Islet of Langerhans (tissue), 1 donor: Measurements from ENCODE around the gene DNM1.
"Not testable (repeated sequence)": the region's sequence is repeated elsewhere in the genome, so short reads cannot be mapped to it uniquely, and the experiment has no call there.

Source experiments
- FAIRE-seq: peaks from one replicate; lab custom pipeline; 2011; peaks lifted over from hg19 to GRCh38; lab: Jason Lieb, UNC

The DNM1 gene

DNA sequence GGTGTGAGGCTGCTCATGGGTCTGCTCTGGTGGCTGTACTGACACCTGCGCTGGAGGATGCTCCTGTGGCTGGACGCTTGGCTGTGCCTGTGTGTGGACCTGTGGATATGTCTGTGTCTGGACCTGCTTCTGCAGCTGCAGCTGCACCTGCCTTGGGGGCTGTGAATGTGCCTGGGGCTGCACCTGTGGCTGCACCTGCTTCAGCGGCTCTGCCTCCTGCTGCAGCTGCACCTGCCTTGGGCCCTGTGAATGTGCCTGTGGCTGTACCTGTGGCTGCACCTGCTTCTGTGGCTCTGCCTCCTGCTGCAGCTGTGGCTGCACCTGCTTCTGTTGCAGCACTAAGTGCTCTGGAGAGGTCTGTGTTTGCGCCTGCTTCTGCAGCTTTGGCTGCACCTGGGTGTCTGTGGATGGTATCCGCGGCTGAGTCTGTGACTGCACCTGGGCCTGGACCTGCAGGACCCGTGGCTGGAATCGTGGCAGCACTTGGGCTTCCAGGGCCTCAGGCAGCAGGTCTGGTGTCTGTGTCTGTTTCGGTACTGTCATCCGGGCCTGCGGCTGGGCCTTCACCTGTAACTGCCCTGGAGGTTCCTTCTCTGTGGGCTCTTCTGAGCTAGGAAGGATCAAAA lies 24.3 kb upstream of the DNM1 start:
- FAIRE-seq, result no peak

DNA sequence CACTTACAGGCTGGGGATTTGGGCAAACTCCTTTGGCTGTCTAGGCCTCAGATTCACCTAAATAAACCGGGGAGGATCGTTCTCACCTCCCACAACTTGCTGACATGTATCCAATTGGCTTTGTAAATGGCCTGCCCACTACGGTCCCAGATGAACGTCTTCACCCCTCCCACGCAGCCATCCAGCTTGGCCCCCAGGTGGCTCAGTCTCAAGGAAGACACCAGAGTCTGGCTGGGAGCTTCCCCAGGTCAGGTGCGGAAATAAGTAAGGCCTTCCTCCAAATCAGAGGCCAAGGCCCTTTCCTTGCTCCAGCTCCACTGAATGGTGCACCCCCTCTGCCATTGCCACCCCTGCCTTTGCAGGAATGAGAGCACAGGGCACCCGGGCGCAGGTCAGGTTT lies 23.2 kb upstream of the DNM1 start:
- FAIRE-seq, result no peak

DNA sequence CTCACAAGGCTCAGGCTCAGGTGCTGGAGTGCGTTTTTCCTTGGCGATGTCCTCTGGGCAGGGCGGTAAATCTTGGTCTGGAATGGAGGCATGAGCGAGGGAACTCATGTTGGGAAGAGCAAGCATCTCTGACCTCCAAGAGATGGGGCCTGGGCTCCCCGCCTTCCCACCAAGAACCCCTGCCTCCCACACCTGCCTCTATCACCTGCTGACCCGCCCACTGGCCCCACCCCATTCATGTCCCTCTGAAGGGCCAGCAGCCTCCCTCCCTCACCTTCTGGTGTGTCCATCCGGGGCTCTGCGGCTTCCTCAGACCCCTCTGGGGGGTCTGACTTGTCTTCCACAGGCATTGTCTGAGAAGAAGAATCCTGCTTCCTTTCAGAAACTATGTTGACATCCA lies 22.7 kb upstream of the DNM1 start:
- FAIRE-seq, result no peak

DNA sequence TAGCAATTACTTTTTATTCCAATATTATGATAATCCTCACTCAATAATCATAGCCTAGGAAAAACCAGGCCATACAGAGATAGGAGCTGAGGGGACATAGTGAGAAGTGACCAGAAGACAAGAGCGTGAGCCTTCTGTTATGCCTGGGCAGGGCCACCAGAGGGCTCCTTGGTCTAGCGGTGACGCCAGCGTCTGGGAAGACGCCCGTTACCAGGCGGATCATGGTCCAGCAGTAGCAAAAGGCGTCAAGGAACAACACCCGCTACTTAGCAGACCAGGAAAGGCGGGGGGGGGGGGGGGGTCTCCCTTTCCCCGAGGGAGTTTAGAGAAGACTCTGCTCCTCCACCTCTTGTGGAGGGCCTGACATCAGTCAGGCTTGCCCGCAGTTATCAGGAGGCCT lies 21.7 kb upstream of the DNM1 start:
- not testable (repeated sequence) for FAIRE-seq

DNA sequence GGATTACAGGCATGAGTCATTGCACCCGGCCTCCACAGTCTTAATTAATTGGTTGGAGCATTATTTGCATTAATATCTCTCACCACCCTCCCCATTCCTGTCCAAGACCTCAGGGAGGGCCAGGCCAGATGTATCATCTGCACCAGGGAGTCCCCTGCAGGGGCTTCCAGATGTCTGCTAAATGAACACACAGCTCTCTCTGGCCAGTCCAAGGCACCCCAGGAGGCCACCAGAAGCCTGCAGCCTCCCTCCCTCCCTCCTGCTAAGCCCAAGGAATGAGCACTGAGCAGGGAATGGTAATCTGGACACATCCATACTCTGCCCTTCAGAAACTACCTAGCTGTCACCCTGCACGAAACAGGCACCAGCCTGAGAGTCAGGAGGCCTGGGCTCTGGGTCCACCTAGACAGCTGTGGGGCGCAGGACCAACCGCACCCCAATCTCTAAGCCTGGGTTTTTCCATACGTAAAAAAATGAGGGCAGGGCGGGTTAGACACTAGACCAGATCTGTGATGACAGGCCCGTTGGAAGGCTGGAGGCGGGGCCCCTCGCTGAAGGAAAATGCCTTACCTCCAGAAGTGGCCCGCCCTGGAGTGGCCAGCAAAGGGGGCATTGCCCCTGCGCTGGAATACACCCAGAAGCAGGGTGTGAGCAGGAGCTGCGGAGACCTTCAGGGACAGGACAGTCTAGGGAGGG lies 20.1 kb upstream of the DNM1 start:
- FAIRE-seq, result no peak

DNA sequence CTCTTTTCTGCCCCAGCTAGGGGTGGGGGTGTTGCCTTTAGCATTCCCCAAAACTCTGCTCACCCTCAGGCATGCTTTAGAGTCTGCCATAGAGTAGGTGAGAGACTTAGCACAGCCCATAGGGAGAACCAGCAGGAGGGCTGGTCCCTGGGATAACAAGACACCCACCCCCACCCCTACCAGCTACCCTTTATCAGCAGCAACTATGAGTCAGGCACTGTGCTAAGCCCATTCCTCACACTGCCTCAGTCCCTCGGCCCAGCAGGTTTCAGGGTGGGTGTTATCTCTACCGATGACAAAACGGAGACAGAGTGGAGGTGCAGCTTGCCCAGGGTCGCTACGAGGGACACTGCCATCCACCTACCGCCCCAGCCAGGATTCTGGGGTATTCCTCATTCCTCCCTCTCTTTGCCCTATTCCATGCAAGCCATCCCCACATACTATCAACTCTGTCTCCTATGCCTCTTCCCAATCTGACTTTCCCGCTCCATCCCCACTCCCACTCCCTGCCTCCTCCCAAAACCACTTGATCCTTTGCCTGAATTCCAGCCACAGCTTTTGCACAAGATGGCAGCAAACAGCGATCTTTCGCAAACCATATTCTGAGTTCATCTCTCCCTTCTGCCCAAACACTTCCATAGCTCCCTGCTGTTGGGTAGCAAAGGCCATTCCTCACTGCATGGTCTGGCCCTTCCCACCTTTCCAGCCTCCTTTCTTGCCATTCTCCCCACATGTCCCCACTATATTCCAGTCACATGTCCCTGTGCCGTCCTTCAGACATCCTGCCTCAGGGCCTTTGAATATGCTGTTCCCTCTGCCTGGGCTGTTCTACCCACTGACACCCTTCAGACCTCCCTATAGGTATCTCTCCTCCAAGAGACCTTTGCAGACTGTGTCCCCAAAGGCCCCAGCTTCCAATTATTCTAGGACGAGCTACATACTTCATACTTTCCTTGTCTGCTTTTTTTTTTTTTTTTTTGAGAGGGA lies 16.9 kb upstream of the DNM1 start:
- no peak for FAIRE-seq

DNA sequence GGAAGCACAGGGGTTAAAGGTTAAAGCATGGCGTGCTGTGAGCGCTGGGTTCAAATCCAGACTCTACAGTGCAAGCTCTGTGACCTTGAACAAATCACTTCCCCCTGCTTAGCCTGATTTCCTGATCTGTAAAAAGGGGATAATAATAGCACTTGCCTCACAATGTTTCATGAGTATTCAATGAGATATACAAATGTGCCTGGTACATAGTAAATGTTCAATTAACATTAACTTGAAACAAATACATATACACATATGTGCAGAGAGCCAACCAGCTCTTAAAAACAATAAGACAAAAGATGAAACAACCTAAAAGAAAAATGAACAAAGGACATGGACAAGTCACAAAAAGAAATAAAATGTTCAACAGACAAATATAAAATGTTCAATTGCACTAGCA lies 15.8 kb upstream of the DNM1 start:
- no peak for FAIRE-seq

DNA sequence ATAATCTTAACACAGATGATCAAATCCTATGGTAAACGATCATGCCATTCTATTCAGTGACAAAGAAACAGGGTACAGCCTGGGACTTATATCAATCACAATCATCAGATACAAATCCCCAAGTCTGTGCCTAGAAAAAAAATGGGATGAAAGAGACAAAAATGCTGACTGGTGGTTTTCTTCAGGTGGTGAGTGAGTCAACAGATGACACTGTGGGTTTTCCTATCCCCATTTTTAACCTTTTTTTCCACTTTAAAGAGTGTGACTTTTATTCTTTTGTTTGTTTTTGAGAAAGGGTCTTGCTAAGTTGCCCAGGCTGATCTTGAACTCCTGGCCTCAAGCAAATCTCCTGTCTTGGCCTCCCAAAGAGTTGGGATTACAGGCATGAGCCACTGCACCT lies 15.0 kb upstream of the DNM1 start:
- no peak for FAIRE-seq

DNA sequence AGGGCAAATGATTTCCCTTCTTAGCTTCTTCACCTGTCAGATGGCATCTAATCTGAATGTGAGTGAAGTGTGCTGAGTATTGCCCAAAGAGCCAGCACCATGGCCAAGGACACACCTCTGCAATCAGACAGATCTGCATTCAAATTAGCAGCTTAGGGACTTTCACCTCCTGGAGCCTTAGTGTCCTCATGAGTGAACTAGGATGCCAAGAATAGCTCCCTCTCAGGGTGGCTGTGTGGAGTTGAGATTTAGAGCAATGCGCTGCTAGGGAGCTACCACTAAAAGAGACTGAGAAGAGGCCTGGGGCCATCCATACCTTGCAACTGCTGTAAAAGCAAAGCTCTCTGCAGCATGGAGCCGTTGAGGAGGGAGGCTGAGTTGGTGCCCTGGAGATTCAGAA lies 13.2 kb upstream of the DNM1 start:
- no peak for FAIRE-seq

DNA sequence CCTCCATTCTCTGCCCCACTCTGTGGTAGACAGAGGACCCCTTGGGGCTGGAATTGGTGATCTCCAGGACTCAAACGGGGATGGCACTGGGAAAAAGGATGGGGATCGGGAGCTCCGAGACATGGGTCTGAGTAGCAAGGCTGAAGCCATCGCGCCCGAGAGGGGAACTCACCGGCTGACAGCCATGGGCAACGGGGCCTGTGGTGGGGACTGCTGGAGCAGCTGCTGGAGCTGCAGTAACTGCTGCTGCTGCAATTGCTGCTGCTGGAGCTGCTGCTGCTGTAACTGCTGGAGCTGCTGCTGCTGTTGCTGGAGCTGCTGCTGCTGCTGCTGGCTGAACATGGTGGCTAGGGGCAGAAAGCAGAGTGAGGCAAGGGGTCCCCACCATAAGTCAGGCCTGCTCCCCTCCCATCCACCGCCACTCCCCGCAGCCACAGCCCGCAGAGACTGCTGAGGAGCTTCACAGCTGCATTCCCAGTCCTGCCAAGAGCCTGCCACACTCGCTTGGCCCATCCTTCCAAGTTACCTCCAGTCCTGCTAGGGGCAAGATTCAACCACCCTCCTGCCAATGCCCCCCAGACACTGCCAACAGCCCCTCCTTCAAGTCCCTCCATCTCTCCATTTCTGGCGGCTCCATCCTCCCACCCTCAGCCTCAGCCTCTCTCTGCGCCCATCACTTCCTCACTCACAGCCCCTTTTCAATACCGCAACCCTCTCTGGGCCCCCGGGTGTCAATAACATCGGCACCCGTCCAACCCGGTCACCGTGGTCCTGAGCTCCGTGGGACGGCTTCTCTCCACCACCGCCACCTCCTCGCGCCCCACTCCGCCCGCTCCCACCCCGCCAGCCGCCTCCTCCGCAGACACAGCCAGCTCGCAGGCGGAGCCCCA lies 12.4 kb upstream of the DNM1 start:
- no peak for FAIRE-seq

DNA sequence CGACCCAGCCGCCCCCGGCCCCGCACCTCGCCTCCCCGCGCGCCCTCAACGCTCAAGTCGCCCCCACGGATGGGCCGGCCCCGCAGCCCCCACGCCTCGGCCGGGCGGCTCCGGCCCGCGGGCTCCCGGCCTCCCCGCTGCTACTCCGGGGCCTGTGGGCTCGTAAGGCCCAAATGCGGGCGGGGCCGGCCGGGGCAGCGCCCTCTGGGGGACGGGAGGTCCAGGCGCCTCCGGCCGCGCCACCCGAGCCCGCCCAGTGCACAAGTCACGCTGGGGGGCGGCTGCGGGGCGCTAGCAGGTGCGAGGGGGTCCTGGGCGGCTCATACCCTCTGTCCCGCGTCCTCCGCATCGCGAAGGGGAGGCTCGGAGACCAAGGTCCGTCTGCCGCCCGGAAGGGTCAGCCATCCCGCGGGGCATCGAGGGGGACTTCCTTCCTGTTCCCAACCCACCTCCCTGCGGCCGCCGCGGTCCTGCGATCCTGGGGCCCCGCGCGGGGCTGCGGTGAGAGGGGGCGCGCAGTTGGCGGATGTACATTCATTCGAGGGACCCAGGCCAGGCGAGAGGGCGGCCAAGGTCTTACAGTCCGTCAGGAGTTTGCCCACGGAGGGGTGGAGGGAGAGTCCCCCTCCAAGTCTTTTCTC lies 11.7 kb upstream of the DNM1 start, which contains the start of gene CIZ1:
TSS of gene CIZ1 (minus strand) at position 167 of the 641 bp plus-strand sequence. CDS start 715 bp downstream, outside the sequence.
- no peak for FAIRE-seq

DNA sequence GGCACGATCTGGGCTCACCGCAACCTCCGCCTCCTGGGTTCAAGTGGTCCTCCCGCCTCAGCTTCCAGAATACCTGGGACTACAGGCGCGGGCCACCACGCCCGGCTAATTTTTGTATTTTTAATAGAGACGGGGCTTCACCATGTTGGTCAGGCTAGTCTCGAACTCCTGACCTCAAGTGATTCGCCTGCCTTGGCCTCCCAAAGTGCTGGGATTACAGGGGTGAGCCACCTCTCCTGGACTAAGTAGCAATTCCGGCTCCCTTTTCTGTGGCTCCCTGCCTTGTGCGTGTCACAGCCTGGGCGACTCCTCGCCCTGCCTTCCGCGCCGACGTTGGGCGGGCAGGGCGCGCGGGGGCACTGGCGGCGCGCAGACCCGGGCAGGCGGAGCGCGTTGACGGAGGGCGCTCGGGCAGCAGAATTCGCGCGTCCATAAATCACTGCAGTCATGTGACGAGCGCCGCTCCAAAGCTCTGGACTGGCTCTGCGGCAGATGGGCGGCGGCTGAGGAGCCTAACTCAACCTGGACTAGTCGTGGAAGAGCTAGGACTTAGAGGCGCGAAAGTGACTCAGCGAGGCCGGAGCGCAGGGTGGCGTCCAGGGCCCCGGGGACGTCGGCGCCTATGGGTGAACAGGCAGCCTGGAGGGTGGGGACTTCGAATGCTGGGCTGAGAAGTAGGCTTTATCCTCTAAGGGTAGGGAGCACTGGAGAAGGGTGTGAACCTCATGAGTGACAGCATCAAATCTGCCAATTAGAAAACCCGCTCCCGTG lies 10.4 kb upstream of the DNM1 start:
- no peak for FAIRE-seq

DNA sequence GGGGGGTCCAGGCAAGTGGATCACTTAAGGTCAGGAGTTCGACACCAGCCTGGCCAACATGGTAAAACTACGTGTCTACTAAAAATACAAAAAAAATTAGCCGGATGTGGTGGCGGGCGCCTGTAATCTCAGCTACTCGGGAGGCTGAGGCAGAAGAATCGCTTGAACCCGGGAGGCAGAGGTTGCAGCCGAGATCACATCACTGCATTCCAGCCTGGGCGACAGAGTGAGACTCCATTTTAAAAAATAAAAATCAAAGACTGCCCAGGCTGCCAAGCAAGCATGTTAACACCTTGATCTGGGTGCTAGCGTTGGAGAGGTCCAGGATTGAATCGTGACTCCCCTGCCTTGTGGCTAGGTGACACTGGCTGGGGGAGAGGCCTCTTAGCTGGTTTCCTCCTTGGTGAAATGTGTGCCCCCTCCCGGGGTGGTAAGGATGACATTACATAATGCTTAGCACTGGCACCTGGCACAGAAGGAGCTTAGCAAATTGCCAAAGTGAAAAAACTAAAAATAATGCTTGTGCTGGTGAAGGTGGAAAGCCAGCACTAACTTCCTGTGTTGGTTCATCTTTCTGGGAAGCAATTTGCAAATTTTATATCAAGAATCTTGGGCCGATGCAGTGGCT lies 9.6 kb upstream of the DNM1 start:
- FAIRE-seq, result no peak

DNA sequence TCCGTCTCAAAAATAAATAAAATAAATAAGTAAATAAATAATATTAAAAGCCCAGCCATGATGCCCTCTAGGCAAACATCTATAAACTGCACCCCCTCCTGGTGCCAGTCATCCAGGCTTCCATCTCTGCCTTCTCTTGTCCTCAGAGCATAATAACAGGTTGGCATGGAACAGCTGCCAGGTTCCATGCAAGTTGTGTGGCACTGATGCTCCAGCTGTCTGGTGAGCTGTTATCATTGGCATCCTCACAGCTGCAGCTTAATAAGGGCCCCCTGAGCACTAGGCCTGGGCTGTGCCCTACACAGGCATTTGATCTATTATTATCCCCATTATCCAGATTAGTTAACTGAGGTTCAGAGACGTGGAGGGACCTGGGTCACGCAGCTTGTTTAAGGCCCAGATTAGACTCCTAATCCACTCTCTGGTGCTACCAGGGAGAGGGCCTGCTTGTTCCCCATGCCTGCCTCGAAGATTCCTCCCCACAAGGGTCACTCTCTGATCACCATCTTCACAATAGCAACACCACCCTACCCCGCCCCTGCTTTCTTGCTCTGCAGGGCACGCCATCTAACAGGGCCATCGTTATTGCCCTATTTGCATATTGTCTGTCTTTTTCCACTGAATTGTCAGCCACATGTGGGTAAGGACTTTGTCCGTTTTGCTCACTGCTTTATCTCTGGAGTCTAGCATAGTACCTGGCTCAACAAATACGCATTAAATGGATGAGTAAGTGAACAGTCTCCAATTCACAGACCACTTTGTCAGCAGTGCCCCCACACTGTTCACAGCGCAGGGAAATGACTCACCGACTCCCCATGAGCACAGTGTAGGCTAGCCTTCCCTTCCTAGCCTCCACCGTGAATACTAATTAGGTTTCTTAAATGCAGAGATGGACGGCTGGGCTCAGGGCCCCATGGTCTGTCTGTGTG lies 1.5 kb upstream of the DNM1 start:
- FAIRE-seq, result no peak

DNA sequence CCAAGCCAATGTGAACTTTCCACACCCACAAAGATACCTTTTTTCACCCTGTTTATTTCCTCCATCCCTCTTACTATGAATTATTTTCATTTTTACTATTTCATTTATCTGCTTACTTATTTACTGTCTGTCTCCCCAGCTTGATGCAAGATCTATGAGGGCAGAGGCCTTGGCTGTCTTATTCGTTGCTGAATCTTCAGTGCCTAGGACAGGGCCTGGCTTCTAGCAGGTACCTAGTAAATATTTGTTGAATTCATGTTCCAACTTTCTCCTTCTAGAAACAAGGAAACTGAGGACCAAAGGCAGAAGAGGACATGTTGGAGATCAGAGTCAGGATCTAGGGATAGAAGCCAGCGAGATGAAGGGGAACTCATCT lies 543 bp upstream of the DNM1 start:
- no peak for FAIRE-seq

DNA sequence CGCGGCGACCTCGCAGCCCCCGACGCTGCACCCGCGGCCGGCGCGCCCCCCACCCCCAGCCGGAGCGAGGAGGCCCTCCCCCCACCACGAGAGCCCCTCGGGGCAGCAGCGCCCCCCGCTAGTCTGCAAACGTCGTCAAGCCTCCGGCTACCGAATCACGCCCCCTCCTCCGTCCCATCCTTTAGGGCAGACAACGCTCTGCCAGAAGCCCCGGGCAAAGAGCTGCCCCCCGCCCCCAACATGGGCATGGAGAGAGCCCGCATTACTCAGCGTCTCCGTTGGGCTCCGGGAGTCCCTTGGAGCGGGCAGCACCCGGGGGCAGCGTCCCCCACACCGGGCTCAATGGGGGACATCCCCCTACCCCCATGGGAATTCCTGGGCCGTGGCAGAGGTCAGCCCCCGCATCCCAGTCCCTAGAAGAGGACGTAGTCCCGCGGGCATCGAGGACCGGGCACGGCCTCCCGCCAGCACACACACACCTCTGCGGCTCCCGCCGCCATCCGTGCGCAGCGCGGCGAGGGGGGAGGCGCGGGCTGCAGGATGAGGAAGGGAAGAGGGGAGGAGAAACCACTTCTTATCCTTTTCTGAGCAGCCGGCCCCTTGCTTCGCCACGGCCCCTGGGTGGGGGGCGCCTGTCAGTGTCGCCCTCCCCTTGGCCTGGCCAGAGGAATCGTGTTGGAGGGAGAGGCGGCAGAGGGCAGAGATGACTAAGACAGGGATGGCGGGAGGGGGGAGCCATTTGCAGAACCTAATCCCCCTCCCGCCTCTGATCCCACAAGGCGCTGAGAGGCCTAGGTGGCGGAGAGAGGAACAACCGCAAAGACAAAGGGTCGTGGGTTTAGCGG lies 750 bp downstream of the DNM1 start:
- no peak for FAIRE-seq

DNA sequence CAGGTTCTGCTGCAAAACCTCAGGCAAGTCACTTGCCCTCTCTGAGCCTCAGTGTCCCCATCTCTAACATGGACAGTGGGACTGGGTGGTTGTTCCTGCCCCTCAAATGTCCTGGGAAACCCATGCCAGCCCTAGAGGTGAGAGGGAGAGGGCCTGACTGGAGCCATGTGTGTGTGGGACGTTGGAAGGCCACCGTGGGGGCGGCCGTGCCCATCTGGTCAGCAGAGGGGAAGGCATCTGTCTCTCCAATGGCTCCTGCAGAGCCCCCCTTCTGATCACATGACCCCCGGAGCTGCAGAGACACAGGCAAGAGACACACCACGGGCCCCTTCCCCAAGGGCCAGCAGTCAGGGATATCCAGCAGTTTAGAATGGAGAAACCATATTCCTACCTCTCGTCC lies 1.7 kb downstream of the DNM1 start:
- no peak for FAIRE-seq

DNA sequence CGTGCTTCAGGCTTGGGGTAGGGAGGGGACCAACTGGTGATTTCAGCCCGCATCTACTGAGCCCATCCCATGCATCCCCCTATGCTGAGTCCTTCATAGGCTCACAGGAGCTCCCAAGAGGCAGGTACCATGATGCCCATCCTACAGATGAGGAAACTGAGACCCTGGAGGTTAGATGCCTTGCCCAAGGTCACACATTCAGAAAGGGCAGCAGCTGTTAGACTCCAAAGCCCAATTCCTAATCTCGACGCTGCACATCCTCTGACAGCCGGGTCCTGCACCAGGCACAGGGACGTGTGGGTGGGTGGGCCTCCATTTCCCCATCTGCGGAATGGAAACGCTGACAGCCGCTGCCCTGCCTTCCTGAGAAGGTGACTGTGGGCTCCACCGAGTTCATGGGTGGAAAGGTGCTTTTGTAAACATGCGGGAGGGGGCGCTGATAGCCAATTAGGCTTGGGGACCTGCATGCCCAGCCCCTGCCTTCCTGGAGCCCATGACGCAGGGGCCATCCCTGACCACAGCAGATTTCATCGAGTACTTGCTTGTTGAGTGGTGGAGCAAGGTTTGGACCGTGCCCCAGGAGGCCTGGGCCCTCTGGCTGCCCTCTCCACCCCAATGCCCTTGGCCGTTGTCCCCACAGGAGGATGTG lies 2.2 kb downstream of the DNM1 start:
- FAIRE-seq, result no peak
